ENCODE measurements around the gene RAMP3. TPM values are rescaled to one million over a fixed set of nuclear protein-coding genes. Genes with fewer than 3 reads are reported as not detected.
"Not testable (repeated sequence)": the region's sequence is repeated elsewhere in the genome, so short reads cannot be mapped to it uniquely, and the experiment has no call there.

Gene RAMP3
- total RNA-seq, 1 donor, result under 0.01 TPM

GRCh38 chr7:45155357-45155900, 2.2 kb upstream of the RAMP3 start:
- no peak for DNase-seq (ENCODE audit: low read depth in 2 of 3, low spot score in 2 of 3)

- DNase-seq (ENCODE audit: low read depth in 2 of 3, low spot score in 2 of 3), result no peak
These were observed 1.6 kb upstream of the RAMP3 start for GRCh38 chr7:45155941-45156340.

- DNase-seq (ENCODE audit: low read depth in 2 of 3, low spot score in 2 of 3), result no peak
These were observed 897 bp upstream of the RAMP3 start for GRCh38 chr7:45156516-45157272.

GRCh38 chr7:45157286-45157652, 322 bp upstream of the RAMP3 start:
- no peak for DNase-seq (ENCODE audit: low read depth in 2 of 3, low spot score in 2 of 3)

GRCh38 chr7:45158471-45158870, 880 bp downstream of the RAMP3 start:
- DNase-seq (ENCODE audit: low read depth in 2 of 3, low spot score in 2 of 3), result no peak

GRCh38 chr7:45159296-45159695, 1.7 kb downstream of the RAMP3 start:
- DNase-seq (ENCODE audit: low read depth in 2 of 3, low spot score in 2 of 3), result no peak

GRCh38 chr7:45160417-45160881, 2.9 kb downstream of the RAMP3 start:
- no peak for DNase-seq (ENCODE audit: low read depth in 2 of 3, low spot score in 2 of 3)

GRCh38 chr7:45161138-45161537, 3.5 kb downstream of the RAMP3 start:
- DNase-seq (ENCODE audit: low read depth in 2 of 3, low spot score in 2 of 3), result no peak

GRCh38 chr7:45161842-45162241, 4.3 kb downstream of the RAMP3 start:
- DNase-seq (ENCODE audit: low read depth in 2 of 3, low spot score in 2 of 3), result no peak

GRCh38 chr7:45162311-45162845, 4.8 kb downstream of the RAMP3 start:
- no peak for DNase-seq (ENCODE audit: low read depth in 2 of 3, low spot score in 2 of 3)

GRCh38 chr7:45162943-45163691, 5.5 kb downstream of the RAMP3 start:
- no peak for DNase-seq (ENCODE audit: low read depth in 2 of 3, low spot score in 2 of 3)

GRCh38 chr7:45163692-45164052, 6.1 kb downstream of the RAMP3 start:
- no peak for DNase-seq (ENCODE audit: low read depth in 2 of 3, low spot score in 2 of 3)

GRCh38 chr7:45164271-45164670, 6.7 kb downstream of the RAMP3 start:
- DNase-seq (ENCODE audit: low read depth in 2 of 3, low spot score in 2 of 3), result not testable (repeated sequence)

- no peak for DNase-seq (ENCODE audit: low read depth in 2 of 3, low spot score in 2 of 3)
These were observed 8.3 kb downstream of the RAMP3 start for GRCh38 chr7:45165857-45166256.

GRCh38 chr7:45171946-45172345, 14.4 kb downstream of the RAMP3 start:
- DNase-seq (ENCODE audit: low read depth in 2 of 3, low spot score in 2 of 3), result no peak

GRCh38 chr7:45173596-45174327, 16.2 kb downstream of the RAMP3 start:
- no peak for DNase-seq (ENCODE audit: low read depth in 2 of 3, low spot score in 2 of 3)

- DNase-seq (ENCODE audit: low read depth in 2 of 3, low spot score in 2 of 3), result no peak
These were observed 16.7 kb downstream of the RAMP3 start for GRCh38 chr7:45174328-45174610.

GRCh38 chr7:45174966-45175765, 17.6 kb downstream of the RAMP3 start:
- no peak for DNase-seq (ENCODE audit: low read depth in 2 of 3, low spot score in 2 of 3)

GRCh38 chr7:45176091-45176490, 18.5 kb downstream of the RAMP3 start:
- DNase-seq (ENCODE audit: low read depth in 2 of 3, low spot score in 2 of 3), result no peak
